PFSK-1 (cell line): ENCODE results near the gene ACOX3.

Source experiments
- FOXP2 ChIP-seq: optimal IDR thresholded peaks from 2 replicates; pipeline ENCODE3; 2011; ENCODE audit warnings: borderline replicate concordance, control low read depth, inconsistent platforms; ENCODE audit not compliant: insufficient read depth; ENCODE audit errors: extremely low read length, extremely low read depth
- POLR2AphosphoS5 ChIP-seq: IDR thresholded peaks from 2 replicates; pipeline ENCODE4 v1.6.1; 2012; ENCODE audit warnings: low read depth, mild to moderate bottlenecking, control low read depth, low read length, moderate library complexity
- SIN3A ChIP-seq: IDR thresholded peaks from 2 replicates; pipeline ENCODE4 v1.6.1; 2012; ENCODE audit warnings: mild to moderate bottlenecking, low read length, moderate library complexity, borderline replicate concordance; ENCODE audit not compliant: insufficient read depth
- TAF1 ChIP-seq: IDR thresholded peaks from 2 replicates; pipeline ENCODE4 v1.6.1; 2012; ENCODE audit warnings: low read length, control low read depth, borderline replicate concordance; ENCODE audit not compliant: insufficient read depth
- TF ChIP-seq, protein P1 (sequence below), 2 experiments: IDR thresholded peaks; 2 replicates each; pipeline versions ENCODE4 v1.6.1 to v1.8.0; 2011 to 2012; ENCODE audit warnings: low read depth in 2 of 2, low read length in 2 of 2, control low read depth in 1 of 2, inconsistent platforms in 1 of 2, mild to moderate bottlenecking in 1 of 2, moderate library complexity in 1 of 2; ENCODE audit not compliant: insufficient read depth in 1 of 2

The ACOX3 gene

GRCh38 chr4:8383451-8384160 is 56.9 kb downstream of the ACOX3 start:
- TF ChIP-seq FOXP2 (no peak), POLR2AphosphoS5 (no peak), TAF1 (no peak), SIN3A (no peak)
- TF ChIP-seq, protein P1, sequence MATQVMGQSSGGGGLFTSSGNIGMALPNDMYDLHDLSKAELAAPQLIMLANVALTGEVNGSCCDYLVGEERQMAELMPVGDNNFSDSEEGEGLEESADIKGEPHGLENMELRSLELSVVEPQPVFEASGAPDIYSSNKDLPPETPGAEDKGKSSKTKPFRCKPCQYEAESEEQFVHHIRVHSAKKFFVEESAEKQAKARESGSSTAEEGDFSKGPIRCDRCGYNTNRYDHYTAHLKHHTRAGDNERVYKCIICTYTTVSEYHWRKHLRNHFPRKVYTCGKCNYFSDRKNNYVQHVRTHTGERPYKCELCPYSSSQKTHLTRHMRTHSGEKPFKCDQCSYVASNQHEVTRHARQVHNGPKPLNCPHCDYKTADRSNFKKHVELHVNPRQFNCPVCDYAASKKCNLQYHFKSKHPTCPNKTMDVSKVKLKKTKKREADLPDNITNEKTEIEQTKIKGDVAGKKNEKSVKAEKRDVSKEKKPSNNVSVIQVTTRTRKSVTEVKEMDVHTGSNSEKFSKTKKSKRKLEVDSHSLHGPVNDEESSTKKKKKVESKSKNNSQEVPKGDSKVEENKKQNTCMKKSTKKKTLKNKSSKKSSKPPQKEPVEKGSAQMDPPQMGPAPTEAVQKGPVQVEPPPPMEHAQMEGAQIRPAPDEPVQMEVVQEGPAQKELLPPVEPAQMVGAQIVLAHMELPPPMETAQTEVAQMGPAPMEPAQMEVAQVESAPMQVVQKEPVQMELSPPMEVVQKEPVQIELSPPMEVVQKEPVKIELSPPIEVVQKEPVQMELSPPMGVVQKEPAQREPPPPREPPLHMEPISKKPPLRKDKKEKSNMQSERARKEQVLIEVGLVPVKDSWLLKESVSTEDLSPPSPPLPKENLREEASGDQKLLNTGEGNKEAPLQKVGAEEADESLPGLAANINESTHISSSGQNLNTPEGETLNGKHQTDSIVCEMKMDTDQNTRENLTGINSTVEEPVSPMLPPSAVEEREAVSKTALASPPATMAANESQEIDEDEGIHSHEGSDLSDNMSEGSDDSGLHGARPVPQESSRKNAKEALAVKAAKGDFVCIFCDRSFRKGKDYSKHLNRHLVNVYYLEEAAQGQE (IDR thresholded peaks at IDR 0.05; ENCODE audit: insufficient read depth in 1 of 2, low read depth in 2 of 2, low read length in 2 of 2), result no peak

DNA sequence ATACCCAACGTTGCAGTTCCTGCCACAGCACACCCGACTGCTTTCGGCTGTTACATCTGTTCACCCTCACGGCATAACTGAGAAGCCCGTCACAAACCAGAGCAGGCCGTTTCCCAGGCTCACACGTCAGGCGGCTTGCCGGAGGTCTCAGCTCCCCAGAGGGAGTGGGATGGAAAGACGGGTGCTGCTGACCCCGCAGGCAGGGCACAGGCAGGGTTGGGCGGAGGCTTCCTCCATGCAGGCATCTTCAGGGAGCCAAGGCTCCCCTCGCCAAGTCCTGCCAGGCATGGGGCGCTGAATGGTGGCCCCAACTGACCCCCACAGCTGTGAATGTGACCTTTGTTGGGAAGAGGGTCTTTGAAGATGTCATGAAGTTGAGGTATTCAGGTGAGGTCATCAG is 57.5 kb downstream of the ACOX3 start:
- no peak for TF ChIP-seq TAF1
- no peak for TF ChIP-seq SIN3A
- TF ChIP-seq POLR2AphosphoS5, result no peak
- TF ChIP-seq FOXP2, result no peak
- TF ChIP-seq, protein P1 (IDR thresholded peaks at IDR 0.05; ENCODE audit: insufficient read depth in 1 of 2, low read depth in 2 of 2, low read length in 2 of 2), result no peak

DNA sequence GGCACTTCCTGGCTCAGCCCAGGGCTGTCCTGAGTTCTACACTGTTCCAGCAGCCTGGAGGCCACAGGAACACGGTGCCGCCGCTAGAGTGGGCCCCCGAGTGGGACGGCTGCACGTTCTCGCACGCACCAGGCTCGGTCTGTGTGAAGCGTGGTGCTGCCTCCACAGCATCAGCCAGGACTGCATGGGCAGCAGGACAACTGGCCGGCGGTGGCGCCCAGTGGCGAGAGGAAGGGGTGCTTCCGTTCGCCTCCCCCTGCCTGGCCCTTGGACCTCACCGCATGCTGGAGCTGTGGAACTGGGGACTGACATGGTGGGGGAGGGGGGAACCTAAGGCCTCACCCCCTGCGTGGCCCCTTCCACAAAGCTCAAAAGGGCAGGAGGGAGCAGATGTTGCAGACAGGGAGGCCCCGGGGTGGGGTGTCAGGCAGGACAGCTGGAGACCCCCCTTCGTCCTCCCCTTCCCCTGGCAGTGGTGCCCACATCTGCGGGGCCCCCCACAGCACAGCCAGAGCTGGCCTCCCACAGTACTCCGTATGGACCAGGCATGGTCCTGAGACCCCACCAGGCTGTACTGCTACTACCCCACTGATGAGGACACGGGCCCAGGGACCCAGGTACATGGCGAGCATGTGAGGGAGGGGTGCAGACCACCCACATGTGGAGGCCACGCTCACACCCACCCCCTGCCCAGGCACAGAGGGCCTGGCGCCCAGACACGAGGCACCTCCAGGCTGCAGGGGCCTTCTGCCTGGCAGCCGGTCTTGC is 58.5 kb downstream of the ACOX3 start:
- TF ChIP-seq SIN3A, result no peak
- TF ChIP-seq, protein P1 (IDR thresholded peaks at IDR 0.05; ENCODE audit: insufficient read depth in 1 of 2, low read depth in 2 of 2, low read length in 2 of 2), result no peak
- no peak for TF ChIP-seq FOXP2
- TF ChIP-seq POLR2AphosphoS5, result no peak
- no peak for TF ChIP-seq TAF1

GRCh38 chr4:8380511-8381415 is 59.8 kb downstream of the ACOX3 start:
- TF ChIP-seq POLR2AphosphoS5, result no peak
- TF ChIP-seq TAF1, result no peak
- TF ChIP-seq FOXP2, result no peak
- no peak for TF ChIP-seq SIN3A

- TF ChIP-seq TAF1 (no peak), SIN3A (no peak), FOXP2 (no peak), POLR2AphosphoS5 (no peak)
- TF ChIP-seq, protein P1 (IDR thresholded peaks at IDR 0.05; ENCODE audit: insufficient read depth in 1 of 2, low read depth in 2 of 2, low read length in 2 of 2), result no peak
Observed at GRCh38 chr4:8379771-8380170, 60.8 kb downstream of the ACOX3 start.
